ENCODE measurements around the gene GLRX2. TPM values are rescaled to one million over a fixed set of nuclear protein-coding genes. Genes with fewer than 3 reads are reported as not detected.
"Not testable (repeated sequence)": the region's sequence is repeated elsewhere in the genome, so short reads cannot be mapped to it uniquely, and the experiment has no call there.

GLRX2 gene
- total and polyA plus RNA-seq, 12 donors, result 3.0 to 59.8 (median 25.0) TPM

DNA sequence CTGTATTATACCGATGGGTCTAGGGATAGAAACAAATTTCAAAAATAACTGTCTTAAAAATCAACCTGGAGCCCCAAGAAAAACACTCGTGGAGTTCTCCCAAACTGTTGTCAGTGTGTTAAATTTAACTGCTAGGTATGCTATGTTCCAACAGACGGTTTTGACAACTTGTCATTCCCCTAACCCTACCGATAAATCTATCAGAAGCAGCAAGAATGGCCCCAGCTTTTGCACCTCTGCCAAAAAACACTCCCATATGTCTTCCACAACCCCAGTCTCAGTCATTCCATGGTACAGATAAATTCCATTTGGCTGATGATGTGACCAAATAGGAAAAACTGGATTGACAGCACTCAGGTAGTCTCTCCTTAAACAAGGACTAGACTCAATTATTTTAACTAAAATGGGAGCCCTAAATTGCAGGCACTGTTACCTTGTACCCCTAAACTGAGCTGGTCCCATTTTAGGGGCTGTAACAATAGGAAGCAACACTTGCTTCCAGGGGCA lies 51.0 kb downstream of the GLRX2 start:
- H3K4me3 ChIP-seq, result no peak overlapping the region
- H3K36me3 ChIP-seq (replicated peaks in 1 of 2), result peaks cover 0 to 4% of the 10 kb centered on the region in 2 donors
- H3K27ac ChIP-seq, result no peak overlapping the region
- no peak for DNase-seq
- 88 to 93% (median 91%) methylated on average over 4 of the region's 4 CpGs for WGBS, 4 donors
- peaks cover 7 to 16% of the 10 kb centered on the region in 2 donors for H3K4me1 ChIP-seq (replicated peaks in 1 of 2)
- intact Hi-C loops (cut with DNase I), result no loop called here
- no peaks in the 10 kb centered on the region for H3K27me3 ChIP-seq
- TF ChIP-seq, protein P1, sequence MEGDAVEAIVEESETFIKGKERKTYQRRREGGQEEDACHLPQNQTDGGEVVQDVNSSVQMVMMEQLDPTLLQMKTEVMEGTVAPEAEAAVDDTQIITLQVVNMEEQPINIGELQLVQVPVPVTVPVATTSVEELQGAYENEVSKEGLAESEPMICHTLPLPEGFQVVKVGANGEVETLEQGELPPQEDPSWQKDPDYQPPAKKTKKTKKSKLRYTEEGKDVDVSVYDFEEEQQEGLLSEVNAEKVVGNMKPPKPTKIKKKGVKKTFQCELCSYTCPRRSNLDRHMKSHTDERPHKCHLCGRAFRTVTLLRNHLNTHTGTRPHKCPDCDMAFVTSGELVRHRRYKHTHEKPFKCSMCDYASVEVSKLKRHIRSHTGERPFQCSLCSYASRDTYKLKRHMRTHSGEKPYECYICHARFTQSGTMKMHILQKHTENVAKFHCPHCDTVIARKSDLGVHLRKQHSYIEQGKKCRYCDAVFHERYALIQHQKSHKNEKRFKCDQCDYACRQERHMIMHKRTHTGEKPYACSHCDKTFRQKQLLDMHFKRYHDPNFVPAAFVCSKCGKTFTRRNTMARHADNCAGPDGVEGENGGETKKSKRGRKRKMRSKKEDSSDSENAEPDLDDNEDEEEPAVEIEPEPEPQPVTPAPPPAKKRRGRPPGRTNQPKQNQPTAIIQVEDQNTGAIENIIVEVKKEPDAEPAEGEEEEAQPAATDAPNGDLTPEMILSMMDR (IDR thresholded peaks at IDR 0.05), result no peak
- no peak for TF ChIP-seq POLR2A (IDR thresholded peaks at IDR 0.05)
- no peaks in the 10 kb centered on the region for H3K9me3 ChIP-seq (replicated peaks in 1 of 3)

DNA sequence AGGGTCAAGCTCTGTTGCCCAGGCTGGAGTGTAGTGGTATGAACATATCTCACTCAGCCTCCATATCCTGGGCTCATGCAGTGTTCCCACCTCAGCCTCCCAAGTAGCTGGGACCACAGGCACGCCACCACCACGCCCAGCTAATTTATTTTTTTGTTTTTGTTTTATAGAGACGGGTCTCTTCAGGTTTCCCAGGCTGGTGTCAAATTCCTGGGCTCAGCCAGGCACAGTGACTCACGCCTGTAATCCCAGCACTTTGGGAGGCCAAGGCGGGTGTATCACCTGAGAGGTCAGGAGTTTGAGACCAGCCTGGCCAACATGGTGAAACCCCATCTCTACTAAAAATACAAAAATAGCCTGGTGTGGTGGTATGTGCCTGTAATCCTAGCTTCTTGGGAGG lies 56.3 kb downstream of the GLRX2 start:
- 93 to 96% (median 95%) methylated on average over 5 of the region's 5 CpGs for WGBS, 4 donors
- intact Hi-C loops (cut with DNase I); H3K27ac ChIP-seq: not testable (repeated sequence)

More for the DNA sequence above, 56.3 kb downstream of the GLRX2 start:
- not testable (repeated sequence) for H3K9me3 ChIP-seq (replicated peaks in 1 of 3); DNase-seq; H3K4me3 ChIP-seq; H3K27me3 ChIP-seq
- H3K36me3 ChIP-seq (replicated peaks in 1 of 2), result peaks cover 0 to 14% of the 10 kb centered on the region in 2 donors
- peaks cover 0 to 16% of the 10 kb centered on the region in 2 donors for H3K4me1 ChIP-seq (replicated peaks in 1 of 2)

MicroRNAs encoded within 50 kb of the gene (microRNA counts, 767-probe panel; counts per million panel counts)
- microRNA hsa-miR-1278, result 0 counts per million in 2 donors

Small RNA genes lying within 50 kb of the gene (microRNA-seq; reads per million reads assigned to microRNA genes)
- gene MIR1278, result 0 reads per million in 3 donors

Small RNA genes lying within 50 kb of the gene (small RNA-seq; reads per million reads assigned to genes)
- 0 to 0.08 reads per million in 2 donors for gene MIR1278
- gene SCARNA18B, result 0 reads per million in 2 donors

Other genes with a start within 250 kb of the GLRX2 start
- gene UCHL5, start 46.1 kb downstream of the GLRX2 start, total RNA-seq, result 10 to 100 TPM; 11.4 to 43.3 (median 24.8) TPM
- 10 to 100 TPM in 2 of 3 donors, 1 to 10 TPM in 1; 9.3 to 71.9 (median 12.2) TPM for gene UCHL5, start 46.1 kb downstream of the GLRX2 start, polyA plus RNA-seq
- 100 to 1,000 TPM in 1 of 9 donors, 10 to 100 TPM in 8; 60.7 to 100 (median 76.5) TPM for gene RO60, start 45.8 kb downstream of the GLRX2 start, total RNA-seq
- 10 to 100 TPM in 2 of 3 donors, 1 to 10 TPM in 1; 3.8 to 19.0 (median 10.6) TPM for gene RO60, start 45.8 kb downstream of the GLRX2 start, polyA plus RNA-seq
- 10 to 100 TPM; 18.0 to 64.0 (median 37.9) TPM for gene CDC73, start 16.6 kb upstream of the GLRX2 start, total RNA-seq
- gene CDC73, start 16.6 kb upstream of the GLRX2 start, polyA plus RNA-seq, result 10 to 100 TPM in 2 of 3 donors, 1 to 10 TPM in 1; 5.9 to 43.3 (median 10.7) TPM
- gene B3GALT2, start 81.2 kb upstream of the GLRX2 start, total RNA-seq, result 1 to 10 TPM in 5 of 9 donors, under 1 TPM in 4; 0.21 to 6.3 (median 1.2) TPM
- 1 to 10 TPM in 1 of 3 donors, under 1 TPM in 2; 0.51 to 1.2 (median 0.80) TPM for gene B3GALT2, start 81.2 kb upstream of the GLRX2 start, polyA plus RNA-seq